HG03354 (cell line): ENCODE data around the gene SLC16A8.
"Not testable (repeated sequence)": the region's sequence is repeated elsewhere in the genome, so short reads cannot be mapped to it uniquely, and the experiment has no call there.

Experiments used
- ATAC-seq: cut with Tn5 transposase; IDR thresholded peaks from one replicate; pipeline ENCODE4 v1.9.1; 2021; ENCODE audit warnings: mild to moderate bottlenecking; ENCODE audit not compliant: unreplicated experiment, poor library complexity, severe bottlenecking

SLC16A8 gene

GRCh38 chr22:38051900-38052862, 31.8 kb downstream of the SLC16A8 start:
- no peak for ATAC-seq

GRCh38 chr22:38051261-38051660, 32.7 kb downstream of the SLC16A8 start:
- no peak for ATAC-seq

GRCh38 chr22:38050720-38051119, 33.3 kb downstream of the SLC16A8 start:
- no peak for ATAC-seq

GRCh38 chr22:38049812-38050619, 34.0 kb downstream of the SLC16A8 start:
- no peak for ATAC-seq

- ATAC-seq: no peak
Observed at GRCh38 chr22:38046070-38046748, 37.8 kb downstream of the SLC16A8 start.

- no peak for ATAC-seq
Observed at GRCh38 chr22:38043151-38044039, 40.6 kb downstream of the SLC16A8 start.

- no peak for ATAC-seq
Observed at GRCh38 chr22:38042488-38042790, 41.5 kb downstream of the SLC16A8 start.

- no peak for ATAC-seq
Observed at GRCh38 chr22:38041760-38042487, 42.1 kb downstream of the SLC16A8 start.

GRCh38 chr22:38040953-38041759, 42.8 kb downstream of the SLC16A8 start:
- ATAC-seq: no peak

GRCh38 chr22:38038890-38039812, 44.8 kb downstream of the SLC16A8 start:
- ATAC-seq: no peak

- no peak for ATAC-seq
Observed at GRCh38 chr22:38038426-38038825, 45.6 kb downstream of the SLC16A8 start.

GRCh38 chr22:38037367-38038150, 46.4 kb downstream of the SLC16A8 start:
- ATAC-seq: not testable (repeated sequence)

GRCh38 chr22:38036392-38037062, 47.5 kb downstream of the SLC16A8 start:
- ATAC-seq: no peak

GRCh38 chr22:38035530-38035885, 48.5 kb downstream of the SLC16A8 start:
- ATAC-seq: no peak

- no peak for ATAC-seq
Observed at GRCh38 chr22:38034884-38035529, 49.0 kb downstream of the SLC16A8 start.
